GM23338 (cell line): ENCODE data around the gene SRD5A3.

Source experiments
- CREB1 ChIP-seq: fragments of 250-450 bp; sonication (Bioruptor Pico); IDR thresholded peaks from 2 replicates; pipeline ENCODE4 v1.5.0; 2020; ENCODE audit warnings: low read depth, mild to moderate bottlenecking, moderate library complexity
- CTCF ChIP-seq, 2 experiments: fragments of 200-600 bp in 1 of 2; sonication (generic) in 1 of 2; conservative IDR thresholded peaks; 2 replicates each; pipeline versions ENCODE4 v1.5.1 to v1.6.1; 2016 to 2017; ENCODE audit warnings: antibody characterized with exemption in 2 of 2, low read depth in 2 of 2, mild to moderate bottlenecking in 2 of 2, moderate library complexity in 1 of 2
- ETS1 ChIP-seq: IDR thresholded peaks from 2 replicates; pipeline ENCODE4 v1.6.1; 2016; ENCODE audit warnings: antibody characterized with exemption
- EZH2 ChIP-seq: fragments of 200-600 bp; sonication (generic); IDR thresholded peaks from one replicate; pipeline ENCODE4 v1.8.0; 2017; ENCODE audit warnings: antibody characterized with exemption, mild to moderate bottlenecking, low read depth; ENCODE audit not compliant: unreplicated experiment
- EZH2phosphoT487 ChIP-seq: fragments of 200-600 bp; sonication (generic); IDR thresholded peaks from one replicate; pipeline ENCODE4 v1.8.1; 2018; ENCODE audit warnings: antibody characterized with exemption; ENCODE audit not compliant: unreplicated experiment
- JUNB ChIP-seq: IDR thresholded peaks from one replicate; pipeline ENCODE4 v1.6.1; 2016; ENCODE audit warnings: antibody characterized with exemption; ENCODE audit not compliant: unreplicated experiment
- NANOG ChIP-seq: IDR thresholded peaks from 2 replicates; pipeline ENCODE4 v1.6.1; 2016; ENCODE audit warnings: antibody characterized with exemption, borderline replicate concordance
- POLR2AphosphoS5 ChIP-seq: IDR thresholded peaks from 2 replicates; pipeline ENCODE4 v1.6.1; 2016; ENCODE audit warnings: antibody characterized with exemption, low read depth
- REST ChIP-seq: IDR thresholded peaks from one replicate; pipeline ENCODE4 v1.6.1; 2018; ENCODE audit warnings: antibody characterized with exemption; ENCODE audit not compliant: unreplicated experiment
- STAT1 ChIP-seq: IDR thresholded peaks from one replicate; pipeline ENCODE4 v1.6.1; 2016; ENCODE audit warnings: antibody characterized with exemption; ENCODE audit not compliant: unreplicated experiment
- ZNF114 ChIP-seq: fragments of 250-450 bp; sonication (Bioruptor Pico); IDR thresholded peaks from 2 replicates; pipeline ENCODE4 v1.5.0; 2020; ENCODE audit warnings: mild to moderate bottlenecking, moderate library complexity

- no peak for TF ChIP-seq POLR2AphosphoS5
- TF ChIP-seq CTCF (conservative IDR thresholded peaks at IDR 0.05; ENCODE audit: low read depth in 2 of 2), result no peak
- TF ChIP-seq EZH2, result no peak
- no peak for TF ChIP-seq EZH2phosphoT487
- TF ChIP-seq NANOG, result no peak
- no peak for TF ChIP-seq CREB1
- no peak for TF ChIP-seq REST
- no peak for TF ChIP-seq STAT1
- TF ChIP-seq ZNF114 (CRISPR knock-in tag), result no peak
- TF ChIP-seq JUNB, result no peak
- no peak for TF ChIP-seq ETS1
These were observed 11.0 kb downstream of the SRD5A3 start for GRCh38 chr4:55356991-55357461.
